Hematopoietic multipotent progenitor cell treated with erythropoietin and hydrocortisone succinate and interleukin-3 and kit ligand, for 8 days (in vitro differentiated cells): Measurements from ENCODE around the gene SMARCA2.

ENCODE experiments used
- DNase-seq: peaks from one replicate; pipeline ENCODE4 v3.0.0-alpha.2; 2015

Gene SMARCA2

DNA sequence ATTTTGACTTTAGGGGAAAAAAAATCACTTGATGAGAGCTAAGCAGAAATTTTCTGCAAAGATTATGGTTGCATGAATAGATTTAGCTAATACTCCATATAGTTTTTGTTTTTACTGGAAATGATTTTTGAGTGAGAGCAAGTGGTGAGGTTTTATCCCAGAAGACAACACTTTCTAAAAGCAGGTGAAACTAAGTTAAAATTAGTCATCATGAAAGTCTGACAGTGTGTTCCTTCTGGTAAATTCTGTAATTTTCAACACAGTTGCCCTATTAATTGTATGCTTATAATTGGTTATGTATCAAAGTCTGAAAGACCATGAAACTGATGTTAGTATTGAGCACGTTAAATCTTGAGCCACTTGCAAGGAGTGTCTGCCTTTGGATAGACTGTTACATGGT, 91.5 kb downstream of the SMARCA2 start:
- DNase-seq: no peak

DNA sequence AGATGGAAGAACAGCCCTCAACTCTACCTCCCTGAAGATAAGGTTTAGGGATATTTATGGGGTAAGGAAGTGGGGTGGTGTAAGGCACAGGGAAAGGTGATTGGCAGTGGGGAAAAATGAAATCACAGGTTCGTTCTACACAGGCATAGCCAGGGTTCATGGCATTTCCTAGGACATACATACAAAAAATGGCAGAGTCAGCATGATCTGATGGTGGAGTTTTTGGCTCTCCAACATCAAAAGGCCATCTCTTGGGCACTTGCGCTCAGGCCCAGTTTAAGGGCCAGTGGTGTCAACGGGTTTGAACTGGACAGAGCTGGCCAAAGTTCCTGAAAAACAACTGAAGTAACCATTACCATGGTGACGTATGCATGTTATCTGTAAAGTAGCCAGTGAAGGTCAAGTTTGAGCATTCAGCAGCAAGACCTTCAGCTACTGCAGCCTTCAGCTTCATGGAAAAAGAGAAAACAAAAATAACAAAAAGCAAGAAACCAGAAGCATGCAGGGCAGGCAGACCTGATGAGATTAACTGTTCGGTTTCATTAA, 92.8 kb downstream of the SMARCA2 start:
- no peak for DNase-seq

GRCh38 chr9:2109069-2109650, 94.0 kb downstream of the SMARCA2 start:
- no peak for DNase-seq

DNA sequence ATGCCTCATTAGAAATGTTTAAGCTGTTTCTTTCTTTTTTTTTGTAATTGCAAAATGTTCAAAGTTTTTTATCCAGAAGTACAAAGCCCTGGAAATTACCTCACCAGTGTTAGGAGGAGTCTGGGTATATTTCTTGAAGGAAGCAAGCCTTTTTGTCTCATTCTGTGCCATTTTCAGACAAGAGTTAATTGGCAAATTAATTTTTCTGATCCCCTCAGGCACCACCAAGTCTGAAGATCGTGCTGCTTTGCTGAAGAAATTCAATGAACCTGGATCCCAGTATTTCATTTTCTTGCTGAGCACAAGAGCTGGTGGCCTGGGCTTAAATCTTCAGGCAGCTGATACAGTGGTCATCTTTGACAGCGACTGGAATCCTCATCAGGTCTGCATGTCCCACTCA, 94.9 kb downstream of the SMARCA2 start:
- DNase-seq: no peak

DNA sequence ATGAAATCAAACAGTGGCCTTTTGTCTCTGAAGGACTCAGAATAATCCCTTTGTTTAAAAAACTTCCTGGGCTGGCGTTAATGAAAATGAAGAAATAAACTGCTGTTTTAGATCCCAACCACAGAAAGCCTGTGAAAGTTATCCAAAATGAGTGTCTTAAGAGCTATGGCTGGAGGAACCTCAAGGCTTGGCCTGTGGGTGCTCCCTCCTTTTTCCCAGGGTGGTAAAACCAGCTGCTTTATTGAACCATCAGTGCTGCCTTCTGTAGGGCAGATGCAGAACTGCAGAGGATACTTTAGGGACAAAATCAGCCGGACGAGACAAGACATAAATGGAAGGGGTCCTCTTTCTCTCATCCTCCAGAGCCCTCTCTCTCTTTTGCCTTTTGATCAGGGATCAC, 100.9 kb downstream of the SMARCA2 start:
- DNase-seq: peak; percentile 31

DNA sequence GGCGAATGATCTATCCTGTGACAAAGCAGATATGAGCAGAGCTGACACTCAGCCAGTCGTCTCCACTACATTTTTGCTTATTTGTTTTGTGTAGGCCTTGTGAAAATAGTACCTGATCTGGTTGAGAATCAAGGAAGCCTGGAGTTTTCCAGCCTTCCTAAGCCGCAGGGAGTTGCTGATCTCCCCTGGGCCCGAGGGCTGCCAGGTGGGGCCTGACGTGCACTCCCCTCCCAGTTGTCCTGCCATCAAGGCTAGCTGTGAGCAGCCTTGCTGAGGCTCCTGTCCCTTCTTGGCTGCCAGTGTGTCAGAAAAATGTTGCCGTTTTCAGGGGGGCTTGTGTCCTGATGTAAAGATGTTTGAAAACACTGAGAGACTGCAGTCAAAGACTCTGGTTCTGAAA, 102.4 kb downstream of the SMARCA2 start:
- DNase-seq: no peak

- no peak for DNase-seq
These were observed 104.4 kb downstream of the SMARCA2 start for GRCh38 chr9:2119566-2119965.

DNA sequence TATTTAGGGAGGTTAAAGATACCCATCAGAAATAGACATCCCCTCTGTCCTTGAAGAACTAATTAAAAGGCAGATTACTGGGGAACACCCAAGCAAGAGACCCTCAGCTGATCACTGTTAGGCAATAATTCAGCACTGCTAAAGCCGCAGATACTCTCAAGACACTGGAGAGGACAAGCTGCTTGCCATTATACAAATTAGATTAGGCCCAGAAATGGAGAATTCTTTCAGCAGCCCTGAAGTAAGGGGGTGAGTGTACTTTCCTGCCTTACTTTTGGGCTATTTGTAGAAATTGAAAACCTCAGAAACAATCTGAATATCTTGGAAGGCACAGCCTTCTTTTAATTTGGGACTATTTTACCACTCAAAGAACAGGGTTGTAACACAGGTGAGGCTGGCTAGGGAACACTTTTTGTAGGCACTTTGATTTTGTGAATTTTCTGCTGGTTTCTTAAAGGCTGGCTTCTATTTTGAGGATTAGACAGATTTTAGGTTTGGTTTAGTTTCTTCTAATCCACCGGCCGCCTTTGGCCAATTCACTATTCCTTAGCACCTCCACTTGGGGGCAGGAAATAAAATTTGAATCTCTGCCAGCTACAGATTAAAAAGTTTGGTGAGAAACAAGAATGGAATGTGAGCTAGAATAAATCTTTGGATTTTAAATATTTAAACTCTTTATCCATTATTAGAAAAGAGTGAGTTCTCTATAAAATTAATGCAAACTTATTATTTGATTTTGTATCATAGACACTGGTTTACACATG, 106.0 kb downstream of the SMARCA2 start:
- no peak for DNase-seq

GRCh38 chr9:2122299-2122698, 107.2 kb downstream of the SMARCA2 start:
- no peak for DNase-seq

DNA sequence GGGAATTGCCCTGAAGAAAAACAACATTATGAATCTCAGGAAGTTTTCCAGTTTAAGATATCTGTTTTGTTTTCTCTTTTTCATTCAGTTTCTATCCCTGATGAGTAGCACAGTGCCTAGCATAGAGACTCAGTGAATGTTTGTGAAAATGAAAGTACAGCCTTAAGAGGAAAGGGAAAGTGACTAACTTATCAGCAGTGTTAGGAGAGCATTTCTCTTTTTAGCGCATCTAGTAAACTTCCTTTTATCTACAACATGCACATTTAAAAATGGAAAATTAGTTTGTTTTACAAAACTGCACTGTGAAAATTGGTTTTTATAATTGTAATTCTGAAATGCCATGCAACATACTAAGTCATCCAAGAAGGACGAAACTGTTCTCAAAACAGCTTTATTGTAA, 110.8 kb downstream of the SMARCA2 start:
- DNase-seq: peak; percentile 55

- no peak for DNase-seq
These were observed 111.2 kb downstream of the SMARCA2 start for GRCh38 chr9:2126331-2126803.

DNA sequence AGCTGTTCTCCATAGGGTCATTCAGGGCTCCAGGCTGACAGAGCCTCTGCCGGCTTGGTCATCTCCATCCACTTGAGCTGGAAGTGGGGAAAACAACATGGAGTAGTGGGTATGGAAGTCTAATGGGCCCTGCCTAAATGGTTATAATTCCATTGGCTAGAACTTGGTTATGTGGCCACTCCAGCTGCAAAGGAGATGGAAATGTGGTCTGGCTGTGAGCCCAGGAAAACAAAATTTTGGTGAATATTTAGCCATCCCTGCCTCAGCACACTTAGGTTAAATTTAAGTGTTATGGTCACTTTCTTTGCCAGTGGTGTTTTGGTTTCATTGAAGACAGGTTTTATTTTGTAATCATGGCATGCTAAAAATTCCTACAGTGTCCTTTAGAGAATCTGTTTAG, 112.3 kb downstream of the SMARCA2 start:
- DNase-seq: peak; percentile 22

GRCh38 chr9:2128141-2128540, 113.0 kb downstream of the SMARCA2 start:
- DNase-seq: no peak

DNA sequence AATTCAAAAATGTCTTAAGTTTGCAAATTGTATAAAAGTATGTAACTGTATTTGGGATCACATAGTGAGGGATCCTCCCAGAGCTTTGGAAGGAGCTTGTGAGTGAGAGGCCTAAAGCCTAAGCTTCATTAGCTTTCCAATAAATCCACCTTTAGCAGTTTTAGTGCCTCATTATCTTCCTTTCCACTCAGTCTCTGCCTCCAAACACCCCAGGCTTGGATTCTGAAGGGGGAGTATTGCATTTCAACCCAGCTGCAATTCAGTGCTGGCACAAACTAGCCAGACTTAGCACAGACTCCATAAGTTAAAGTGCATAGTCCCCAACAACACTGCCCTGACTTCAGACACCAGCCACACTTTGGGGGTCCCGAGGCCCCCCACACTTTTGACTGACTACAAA, 113.5 kb downstream of the SMARCA2 start:
- no peak for DNase-seq

- DNase-seq: no peak
These were observed 115.8 kb downstream of the SMARCA2 start for GRCh38 chr9:2130941-2131340.

- DNase-seq: peak; percentile 38
These were observed 117.4 kb downstream of the SMARCA2 start for GRCh38 chr9:2132484-2133082.

- DNase-seq: no peak
These were observed 119.2 kb downstream of the SMARCA2 start for GRCh38 chr9:2134391-2134790.

GRCh38 chr9:2138646-2139045, 123.5 kb downstream of the SMARCA2 start:
- DNase-seq: no peak

- no peak for DNase-seq
These were observed 125.6 kb downstream of the SMARCA2 start for GRCh38 chr9:2140600-2141223.

- DNase-seq: no peak
These were observed 127.1 kb downstream of the SMARCA2 start for GRCh38 chr9:2142212-2142611.

DNA sequence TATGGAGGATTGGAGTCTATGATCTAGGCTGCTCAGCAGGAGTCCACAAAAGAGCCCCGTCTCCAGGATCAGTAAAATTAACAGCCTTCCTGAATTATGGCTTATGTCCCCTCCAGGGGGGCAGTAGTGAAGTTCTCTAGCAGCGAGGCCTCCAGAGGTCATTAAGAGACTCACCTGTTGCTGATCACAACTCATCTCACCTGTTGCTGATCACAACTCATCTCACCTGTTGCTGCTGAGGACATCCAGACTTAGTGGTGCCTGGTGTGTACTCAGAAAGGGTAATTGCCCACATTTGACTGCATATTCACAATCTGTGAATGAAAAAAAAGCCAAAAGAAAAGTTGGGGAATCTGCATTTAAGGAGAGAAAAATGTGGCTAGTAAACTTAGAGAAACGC, 129.5 kb downstream of the SMARCA2 start:
- no peak for DNase-seq

GRCh38 chr9:2145746-2146145, 130.6 kb downstream of the SMARCA2 start:
- no peak for DNase-seq

- peak; percentile 41 for DNase-seq
These were observed 131.6 kb downstream of the SMARCA2 start for GRCh38 chr9:2146700-2147099.

GRCh38 chr9:2150338-2150737, 135.2 kb downstream of the SMARCA2 start:
- no peak for DNase-seq
